HG03175 (cell line): ENCODE data around the gene CDK4.
"Not testable (repeated sequence)": the region's sequence is repeated elsewhere in the genome, so short reads cannot be mapped to it uniquely, and the experiment has no call there.

ENCODE experiments used
- ATAC-seq: cut with Tn5 transposase; IDR thresholded peaks from one replicate; pipeline ENCODE4 v1.9.1; 2021; ENCODE audit warnings: mild to moderate bottlenecking, moderate library complexity; ENCODE audit not compliant: unreplicated experiment

The CDK4 gene

GRCh38 chr12:57751788-57752667 is at the start of gene CDK4:
Gene CDK4 (minus strand): TSS chr12:57752310. CDS start chr12:57751717, 593 bp downstream.
- ATAC-seq = peak; percentile 74

GRCh38 chr12:57800965-57801364 is 48.9 kb upstream of the CDK4 start:
- no peak for ATAC-seq

DNA sequence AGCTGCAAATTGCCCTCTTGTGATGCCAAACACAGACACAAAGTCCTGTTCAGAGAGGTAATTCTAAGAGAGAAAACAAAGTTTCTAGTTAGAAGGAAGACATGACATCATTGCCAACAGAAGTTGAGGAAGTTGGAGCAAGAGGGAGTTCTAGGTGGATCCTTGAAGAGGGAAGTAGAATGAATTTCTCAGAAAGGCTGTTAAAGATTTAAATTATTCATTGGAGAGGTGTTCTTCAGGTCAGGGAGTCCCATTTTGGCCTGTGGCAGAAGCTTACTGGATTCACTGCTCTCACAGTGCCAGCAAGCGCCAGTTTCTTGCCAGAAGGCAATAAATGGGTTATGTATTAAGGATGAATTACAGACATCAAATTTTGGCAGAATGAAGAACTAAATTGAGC is 45.8 kb upstream of the CDK4 start:
- no peak for ATAC-seq

DNA sequence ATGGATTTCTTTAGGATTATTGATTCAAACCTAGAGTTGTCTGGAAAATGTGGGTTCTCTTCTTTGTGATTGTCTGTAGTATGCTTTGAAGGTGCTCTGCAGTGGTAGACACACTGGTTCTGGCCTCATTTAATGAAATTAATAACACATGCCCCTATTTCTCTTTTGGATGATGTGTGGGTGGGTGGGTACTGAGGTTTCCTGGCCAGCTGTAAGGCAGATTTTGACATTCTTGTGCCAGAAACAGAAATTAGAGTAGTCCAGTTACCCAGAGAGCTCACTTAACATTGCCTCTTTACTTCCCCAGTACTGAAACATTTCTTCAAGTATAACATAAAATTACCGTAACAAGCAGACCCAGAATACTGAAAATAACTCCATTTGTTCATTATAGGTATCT is 44.9 kb upstream of the CDK4 start:
- no peak for ATAC-seq

GRCh38 chr12:57795354-57795753 is 43.2 kb upstream of the CDK4 start:
- ATAC-seq = no peak

GRCh38 chr12:57793920-57794319 is 41.8 kb upstream of the CDK4 start:
- no peak for ATAC-seq

DNA sequence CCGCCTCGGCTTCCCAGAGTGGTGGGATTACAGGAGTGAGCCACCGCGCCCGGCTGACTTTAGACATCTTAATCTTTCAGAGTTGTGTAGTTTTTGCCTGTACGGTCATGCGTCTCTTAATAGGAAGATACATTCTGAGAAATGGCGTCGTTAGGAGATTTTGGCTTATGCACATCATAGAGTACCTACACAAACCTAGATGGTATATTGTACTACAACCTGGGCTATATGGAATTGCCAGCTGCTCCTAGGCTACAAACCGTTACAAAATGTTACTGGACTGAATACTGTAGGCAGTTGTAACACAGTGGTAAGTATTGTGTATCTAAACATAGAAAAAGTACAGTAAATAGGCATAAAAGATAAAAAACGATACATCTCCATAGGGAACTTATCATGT is 31.8 kb upstream of the CDK4 start:
- ATAC-seq = no peak

GRCh38 chr12:57783466-57783801 is 31.3 kb upstream of the CDK4 start:
- ATAC-seq = no peak

DNA sequence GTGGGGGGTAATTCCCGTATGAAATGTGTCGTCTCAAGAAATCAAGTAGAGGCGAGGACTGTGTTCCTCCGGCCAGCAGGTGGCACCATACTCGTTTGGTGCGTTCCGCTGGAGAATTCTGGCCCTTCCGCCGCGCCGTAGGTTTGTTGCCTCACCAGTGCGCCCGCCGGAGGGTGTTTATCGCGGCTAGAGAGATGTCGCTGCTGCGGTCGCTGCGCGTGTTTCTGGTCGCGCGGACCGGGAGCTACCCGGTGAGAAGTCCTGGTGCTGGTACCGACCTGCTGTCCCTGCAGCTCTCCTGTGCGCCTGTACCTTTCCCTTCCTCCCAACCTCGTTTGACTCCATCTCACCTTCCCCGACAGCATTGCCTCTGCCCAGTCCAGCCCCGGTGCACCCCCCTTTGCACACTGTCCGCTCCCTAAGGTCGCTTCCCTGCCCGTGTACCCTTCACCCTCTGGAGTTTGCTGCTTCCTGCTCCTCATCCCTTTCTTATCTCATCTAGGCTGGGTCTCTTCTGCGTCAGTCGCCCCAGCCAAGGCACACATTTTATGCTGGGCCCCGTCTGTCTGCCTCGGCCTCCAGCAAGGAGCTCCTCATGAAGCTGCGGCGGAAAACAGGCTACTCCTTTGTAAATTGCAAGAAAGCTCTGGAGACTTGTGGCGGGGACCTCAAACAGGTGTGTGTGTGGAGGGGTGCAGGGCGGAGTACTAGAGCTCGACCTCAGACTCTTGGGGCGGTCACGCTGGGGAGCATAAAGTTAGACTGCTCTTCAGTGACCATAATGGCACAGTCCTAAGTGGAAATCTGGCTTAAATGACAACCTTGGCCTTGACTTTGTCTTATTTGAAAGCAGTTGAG is 30.7 kb upstream of the CDK4 start, which contains the start of gene TSFM:
Gene TSFM (plus strand): TSS at position 180 of the 858 bp plus-strand sequence. CDS start 15 bp downstream, at position 195.
- peak; percentile 92 for ATAC-seq

DNA sequence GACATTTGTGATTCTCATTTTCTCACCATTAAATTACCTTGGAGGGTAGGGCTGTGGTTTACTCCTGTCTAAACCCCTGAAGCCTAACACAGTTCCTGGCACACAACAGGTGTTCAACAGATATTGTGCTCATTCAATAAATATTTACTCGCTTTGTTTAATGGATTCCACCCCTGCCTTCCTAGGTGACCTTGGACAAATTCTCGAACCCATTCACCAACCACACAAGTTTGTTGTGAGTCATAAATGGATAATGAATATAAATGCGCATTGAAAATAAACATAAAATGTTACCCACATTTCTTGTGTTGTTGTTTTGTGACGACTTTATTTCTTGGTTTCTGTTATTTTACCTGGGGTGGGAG is 30.1 kb upstream of the CDK4 start:
- peak; percentile 20 for ATAC-seq

GRCh38 chr12:57781801-57782200 is 29.7 kb upstream of the CDK4 start:
- ATAC-seq = no peak

GRCh38 chr12:57781244-57781643 is 29.1 kb upstream of the CDK4 start:
- no peak for ATAC-seq

GRCh38 chr12:57780284-57780897 is 28.3 kb upstream of the CDK4 start:
- ATAC-seq = no peak

GRCh38 chr12:57779736-57780135 is 27.6 kb upstream of the CDK4 start:
- no peak for ATAC-seq

DNA sequence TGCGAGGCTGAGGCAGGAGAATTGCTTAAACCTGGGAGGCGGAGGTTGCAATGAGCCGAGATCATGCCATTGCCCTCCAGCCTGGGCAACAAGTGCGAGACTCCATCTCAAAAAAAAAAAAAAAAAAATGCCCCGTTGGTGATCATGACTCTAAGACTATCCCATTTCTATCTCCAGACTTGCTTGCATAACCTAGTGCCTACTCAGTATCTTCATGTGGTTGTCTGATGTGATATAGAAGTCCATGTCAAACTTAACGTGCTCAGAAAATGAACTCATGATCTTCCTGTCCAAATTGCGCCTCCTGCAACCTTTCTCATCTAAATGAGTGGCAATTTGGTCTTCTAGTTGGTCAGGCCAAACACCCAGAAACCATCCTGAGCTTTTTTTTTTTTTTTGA is 25.8 kb upstream of the CDK4 start:
- no peak for ATAC-seq

DNA sequence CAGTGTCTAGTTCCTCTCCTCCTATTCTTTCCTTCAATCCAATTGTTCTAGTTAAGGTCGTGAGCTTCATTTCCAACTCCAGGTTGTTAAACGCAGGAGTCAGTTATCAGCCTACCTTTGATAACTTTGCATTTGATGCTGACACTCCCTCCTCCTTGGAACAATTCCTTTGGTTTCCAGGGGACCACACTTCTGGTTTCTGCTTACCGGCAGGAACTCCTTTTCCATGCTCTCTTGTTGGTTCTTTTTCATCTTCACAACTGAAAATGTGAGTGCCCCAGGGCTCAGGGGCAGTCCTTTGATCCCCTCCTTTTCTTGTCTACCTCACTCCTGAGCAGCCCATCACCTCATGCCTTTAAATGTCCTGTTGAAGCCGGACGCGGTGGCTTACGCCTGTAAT is 25.3 kb upstream of the CDK4 start:
- ATAC-seq = no peak

DNA sequence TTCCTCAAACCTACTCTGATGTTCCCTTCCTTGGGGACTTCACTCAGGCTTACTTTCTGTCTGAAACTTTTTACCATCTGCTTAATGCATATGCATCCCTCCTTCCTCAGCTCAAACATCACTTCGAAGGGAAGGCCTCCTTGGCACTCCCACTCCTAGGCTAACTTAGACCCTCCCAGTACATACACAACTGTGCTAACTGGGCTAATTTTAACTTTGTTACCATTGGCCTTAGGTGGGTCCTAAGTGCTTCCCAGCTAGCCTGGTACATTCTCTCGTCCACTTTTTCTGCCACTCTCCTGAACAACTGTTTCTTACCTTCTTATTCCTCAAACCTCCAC is 24.1 kb upstream of the CDK4 start:
- no peak for ATAC-seq

GRCh38 chr12:57775563-57776246 is 23.6 kb upstream of the CDK4 start:
- no peak for ATAC-seq

DNA sequence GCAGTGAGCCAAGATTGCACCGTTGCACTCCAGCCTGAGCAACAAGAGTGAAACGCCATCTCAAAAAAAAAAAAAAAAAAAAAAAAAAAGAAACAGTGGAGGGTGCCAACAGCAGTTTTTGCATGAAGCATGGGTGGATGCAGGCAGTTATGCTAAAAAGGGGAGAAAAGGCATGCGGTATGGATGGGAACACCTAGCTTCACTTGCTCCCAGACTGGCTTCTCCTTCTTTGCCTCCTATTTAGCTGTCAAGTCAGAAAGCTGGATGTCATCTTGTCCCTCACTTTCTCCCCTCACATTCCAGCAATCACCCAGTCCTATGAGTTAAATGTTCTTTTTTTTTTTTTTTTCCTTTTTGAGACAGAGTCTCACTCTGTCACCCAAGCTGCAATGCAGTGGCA is 22.9 kb upstream of the CDK4 start:
- ATAC-seq = no peak

GRCh38 chr12:57774634-57775033 is 22.5 kb upstream of the CDK4 start:
- not testable (repeated sequence) for ATAC-seq
